Esophagus muscularis mucosa (tissue), 4 donors: ENCODE data around the gene ADAM23. TPM values are rescaled to one million over a fixed set of nuclear protein-coding genes. Genes with fewer than 3 reads are reported as not detected.

Experiments used
- DNase-seq: peaks from one replicate; pipeline ENCODE4 v3.0.0-alpha.2; 2017; ENCODE audit errors: extremely low spot score
- H3K27ac ChIP-seq, 4 donors: fragments of 200-600 bp; sonication (generic); replicated peaks in 1 of 4; 1 replicate in 3 of 4; 2 replicates in 1 of 4; pipeline ENCODE4 v1.5.1; 2016 to 2019; ENCODE audit warnings: mild to moderate bottlenecking in 1 of 4
- H3K27me3 ChIP-seq, 4 donors: fragments of 200-600 bp; sonication (generic); one replicate each; pipeline versions ENCODE4 v1.5.1 to v1.6.0; 2016 to 2019
- H3K36me3 ChIP-seq, 4 donors: fragments of 200-600 bp; sonication (generic); one replicate each; pipeline ENCODE4 v1.5.1; 2016 to 2019
- H3K4me1 ChIP-seq, 4 donors: fragments of 200-600 bp; sonication (generic); one replicate each; pipeline ENCODE4 v1.5.1; 2016 to 2019
- H3K4me3 ChIP-seq, 4 donors: fragments of 200-600 bp; sonication (generic); 1 replicate in 2 of 4; 2 replicates in 2 of 4; pipeline ENCODE4 v1.5.1; 2016 to 2019; ENCODE audit warnings: mild to moderate bottlenecking in 4 of 4, moderate library complexity in 1 of 4
- H3K9me3 ChIP-seq, 4 donors: fragments of 200-600 bp; sonication (generic); 1 replicate in 3 of 4; 2 replicates in 1 of 4; pipeline ENCODE4 v1.5.1; 2016 to 2019
- CTCF ChIP-seq, 3 experiments: fragments of 200-600 bp in 2 of 3; fragments of 450-650 bp in 1 of 3; sonication (generic) in 2 of 3; IDR thresholded peaks; one replicate each; pipeline ENCODE4 v1.5.1; 2017 to 2019; ENCODE audit warnings: antibody characterized with exemption in 3 of 3, mild to moderate bottlenecking in 2 of 3, moderate library complexity in 1 of 3
- EP300 ChIP-seq: sonication (generic); formaldehyde crosslinking; IDR thresholded peaks from one replicate; pipeline ENCODE4 v1.6.1; 2017; ENCODE audit warnings: antibody characterized with exemption
- POLR2A ChIP-seq: fragments of 450-650 bp; IDR thresholded peaks from one replicate; pipeline ENCODE4 v1.6.1; 2017; ENCODE audit warnings: antibody characterized with exemption, moderate library complexity, mild to moderate bottlenecking, low read depth
- POLR2AphosphoS5 ChIP-seq, 2 donors: sonication (generic); formaldehyde crosslinking; IDR thresholded peaks; one replicate each; pipeline ENCODE4 v1.6.1; 2017; ENCODE audit warnings: antibody characterized with exemption in 2 of 2
- WGBS: methylation state at CpG from one replicate; pipeline ENCODE4 v1.1.5; 2018; 5-methylcytosine and 5-hydroxymethylcytosine counted together
- intact Hi-C: fragments of 100-400 bp; cut with DNase I; formaldehyde crosslinking; loops from one replicate; pipeline ENCODE4 v1.15.1; 2023
- total RNA-seq, 4 donors: library from RNA; depleted of rRNA; stranded (reverse); fragments of >200 nt; gene quantifications; one replicate each; pipeline versions ENCODE4 v1.1.0 to v1.2.1, GENCODE V29; 2016

ADAM23 gene
- total RNA-seq, 4 donors from 2014 or later: 1.5 to 3.0 (median 2.2) TPM

- H3K27ac ChIP-seq: no peak overlapping the region
- WGBS: 98% methylated on average over 1 of the region's 1 CpG
- H3K27me3 ChIP-seq: no peaks in the 10 kb centered on the region
- intact Hi-C loops: no loop called here
- H3K4me1 ChIP-seq: no peaks in the 10 kb centered on the region
- no peaks in the 10 kb centered on the region for H3K9me3 ChIP-seq
- H3K4me3 ChIP-seq: no peak overlapping the region
- DNase-seq: no peak
- no peaks in the 10 kb centered on the region for H3K36me3 ChIP-seq
- TF ChIP-seq EP300: no peak
- no peak for TF ChIP-seq POLR2A
- TF ChIP-seq CTCF (IDR thresholded peaks at IDR 0.05): no peak
- TF ChIP-seq POLR2AphosphoS5 (IDR thresholded peaks at IDR 0.05): no peak
Observed at GRCh38 chr2:206474099-206474498, 30.8 kb downstream of the ADAM23 start.

GRCh38 chr2:206477296-206477695 lies 34.0 kb downstream of the ADAM23 start:
- H3K4me3 ChIP-seq: no peak overlapping the region
- H3K36me3 ChIP-seq: no peaks in the 10 kb centered on the region
- no peaks in the 10 kb centered on the region for H3K27me3 ChIP-seq
- 66% methylated on average over 1 of the region's 1 CpG for WGBS
- DNase-seq: no peak
- H3K9me3 ChIP-seq: no peaks in the 10 kb centered on the region
- no peak for TF ChIP-seq EP300
- no peak for TF ChIP-seq POLR2AphosphoS5 (IDR thresholded peaks at IDR 0.05)
- TF ChIP-seq CTCF (IDR thresholded peaks at IDR 0.05): no peak
- TF ChIP-seq POLR2A: no peak
- H3K4me1 ChIP-seq: no peaks in the 10 kb centered on the region
- intact Hi-C loops: no loop called here
- H3K27ac ChIP-seq: no peak overlapping the region

GRCh38 chr2:206478340-206478739 lies 35.0 kb downstream of the ADAM23 start:
- Histone ChIP-seq H3K4me1 (no peaks in the 10 kb centered on the region), H3K9me3 (no peaks in the 10 kb centered on the region), H3K27me3 (no peaks in the 10 kb centered on the region), H3K27ac (no peak overlapping the region), H3K4me3 (no peak overlapping the region), H3K36me3 (no peaks in the 10 kb centered on the region)
- intact Hi-C loops: no loop called here
- TF ChIP-seq POLR2AphosphoS5 (IDR thresholded peaks at IDR 0.05): no peak
- no peak for TF ChIP-seq CTCF (IDR thresholded peaks at IDR 0.05)
- TF ChIP-seq POLR2A: no peak
- TF ChIP-seq EP300: no peak
- no peak for DNase-seq
- 97% methylated on average over 3 of the region's 3 CpGs for WGBS

- Histone ChIP-seq H3K27me3 (no peaks in the 10 kb centered on the region), H3K9me3 (no peaks in the 10 kb centered on the region), H3K27ac (no peak overlapping the region), H3K4me1 (no peaks in the 10 kb centered on the region), H3K36me3 (no peaks in the 10 kb centered on the region), H3K4me3 (no peak overlapping the region)
- TF ChIP-seq EP300 (no peak), POLR2A (no peak), CTCF (IDR thresholded peaks at IDR 0.05) (no peak), POLR2AphosphoS5 (IDR thresholded peaks at IDR 0.05) (no peak)
- no peak for DNase-seq
- intact Hi-C loops: no loop called here
- 55% methylated on average over 2 of the region's 2 CpGs for WGBS
Observed at GRCh38 chr2:206480161-206480560, 36.8 kb downstream of the ADAM23 start.

- WGBS: 81% methylated on average over 4 of the region's 4 CpGs
- DNase-seq: no peak
Observed at GRCh38 chr2:206480620-206481019, 37.3 kb downstream of the ADAM23 start.

More at GRCh38 chr2:206480620-206481019, 37.3 kb downstream of the ADAM23 start:
- no peaks in the 10 kb centered on the region for H3K9me3 ChIP-seq
- intact Hi-C loops: no loop called here
- no peak overlapping the region for H3K27ac ChIP-seq
- H3K27me3 ChIP-seq: no peaks in the 10 kb centered on the region
- H3K4me1 ChIP-seq: no peaks in the 10 kb centered on the region
- no peak overlapping the region for H3K4me3 ChIP-seq
- TF ChIP-seq EP300 (no peak), CTCF (IDR thresholded peaks at IDR 0.05) (no peak), POLR2AphosphoS5 (IDR thresholded peaks at IDR 0.05) (no peak), POLR2A (no peak)
- H3K36me3 ChIP-seq: no peaks in the 10 kb centered on the region
